Forelimb muscle (tissue), 1 donor: Measurements from ENCODE around the gene AIMP1. TPM values are rescaled to one million over a fixed set of nuclear protein-coding genes. Genes with fewer than 3 reads are reported as not detected.

Experiments
- polyA plus RNA-seq: library from polyadenylated mRNA; unstranded; fragments of 120-200 nt; gene quantifications from one replicate; pipeline ENCODE4 v1.2.1, GENCODE V29; 2013; ENCODE audit not compliant: insufficient read length

Gene AIMP1
- polyA plus RNA-seq, 1 donor = 49.1 TPM

Other genes with a start within 250 kb of the AIMP1 start
- 23.1 TPM for gene TBCK, start 341 bp upstream of the AIMP1 start, polyA plus RNA-seq
- gene GIMD1, start 52.2 kb downstream of the AIMP1 start, polyA plus RNA-seq = 0.09 TPM